Skin epidermis (tissue), 12 donors: ENCODE measurements around the gene TCN2.
"Not testable (repeated sequence)": the region's sequence is repeated elsewhere in the genome, so short reads cannot be mapped to it uniquely, and the experiment has no call there.

Experiments used
- H3K27ac ChIP-seq, 21 experiments: fragments of 200-600 bp; sonication (generic) in 11 of 21; one replicate each; pipeline ENCODE4 v1.5.0; 2020; ENCODE audit warnings: mild to moderate bottlenecking in 3 of 21, inconsistent platforms in 2 of 21, moderate library complexity in 2 of 21
- H3K4me3 ChIP-seq, 7 experiments: fragments of 200-600 bp; sonication (generic) in 2 of 7; one replicate each; pipeline ENCODE4 v1.5.0; 2020; ENCODE audit warnings: inconsistent platforms in 2 of 7, mild to moderate bottlenecking in 2 of 7, moderate library complexity in 1 of 7

TCN2 gene

DNA sequence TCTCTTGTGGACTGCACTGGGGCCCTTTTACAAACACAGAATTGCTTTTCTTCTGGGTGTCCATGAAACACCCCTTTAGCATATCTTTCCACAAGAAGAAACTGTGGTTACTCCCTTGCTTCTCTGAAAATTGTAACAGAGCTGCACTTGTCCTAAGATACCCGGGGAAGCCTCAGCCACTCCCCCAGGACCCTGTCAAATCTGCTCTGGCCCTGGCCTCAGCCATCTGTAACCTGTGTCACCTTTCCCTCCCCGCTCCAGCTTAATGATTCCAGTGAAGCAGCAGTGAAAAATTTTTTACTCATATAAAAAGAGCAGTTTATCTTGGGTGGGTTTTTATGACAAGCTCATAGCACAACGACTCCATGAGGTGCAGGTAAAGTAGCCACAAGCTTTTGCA is 64.1 kb downstream of the TCN2 start:
- H3K4me3 ChIP-seq = no peak overlapping the region

DNA sequence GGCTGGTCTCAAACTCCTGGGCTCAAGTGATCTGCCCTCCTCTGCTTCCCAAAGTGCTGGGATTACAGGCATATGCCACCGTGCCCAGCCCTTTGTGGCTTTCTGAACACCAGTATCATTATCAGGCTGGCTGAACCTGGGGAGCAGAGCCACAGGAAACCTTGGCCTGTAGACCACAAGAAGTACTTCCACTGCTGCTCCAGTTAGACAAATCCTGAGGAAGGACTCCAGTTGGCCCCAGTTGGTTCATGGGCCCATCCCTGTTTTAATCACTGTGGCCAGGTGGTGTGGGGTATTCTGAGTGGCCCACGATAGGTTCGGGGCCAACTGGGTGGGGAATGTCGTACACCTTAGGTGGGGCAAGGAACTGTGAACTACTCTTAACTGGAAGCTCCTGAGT is 66.2 kb downstream of the TCN2 start:
- H3K4me3 ChIP-seq = no peak overlapping the region
- no peak overlapping the region for H3K27ac ChIP-seq

More for the DNA sequence above, 64.1 kb downstream of the TCN2 start:
- H3K27ac ChIP-seq = no peak overlapping the region

DNA sequence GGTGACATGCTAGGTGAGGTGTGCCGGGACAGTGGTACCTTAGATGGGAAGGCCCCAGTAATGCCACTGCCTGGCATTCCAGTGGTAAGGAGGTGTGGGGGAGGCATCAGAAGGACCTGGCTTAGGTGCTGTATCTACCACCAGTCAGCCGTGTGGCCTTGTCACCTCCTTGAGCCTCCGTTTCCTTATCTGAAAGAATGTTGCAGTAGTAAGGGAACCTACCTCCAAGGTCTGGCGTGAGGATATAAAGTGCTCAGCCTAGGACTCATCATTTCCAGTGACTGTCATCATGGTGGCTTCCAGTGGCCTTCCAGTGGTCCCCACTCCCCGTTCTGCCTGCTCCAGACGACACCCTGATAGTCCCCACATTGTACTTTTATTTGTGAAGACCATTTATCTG is 67.5 kb downstream of the TCN2 start:
- Histone ChIP-seq H3K27ac (no peak overlapping the region), H3K4me3 (no peak overlapping the region)

DNA sequence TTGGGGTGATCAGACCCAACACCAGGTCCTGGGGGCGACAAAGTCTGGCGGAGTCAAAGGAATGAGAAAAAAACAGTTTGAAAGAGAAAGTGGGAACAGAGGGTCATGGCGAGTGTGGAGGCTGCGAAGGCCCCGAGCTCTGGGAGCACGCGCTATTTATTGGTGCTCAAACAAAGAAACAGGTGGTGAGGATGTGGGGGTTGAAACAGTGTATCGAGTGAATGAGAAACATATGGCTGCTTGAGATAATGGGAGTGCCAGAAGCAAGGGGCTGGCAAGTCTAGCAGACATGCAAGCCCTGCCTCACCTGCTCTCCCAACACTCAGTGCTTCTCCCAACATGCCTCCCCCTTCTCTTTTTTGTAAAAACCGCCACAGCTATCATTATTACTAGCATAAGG is 68.5 kb downstream of the TCN2 start:
- H3K27ac ChIP-seq = no peak overlapping the region
- H3K4me3 ChIP-seq = no peak overlapping the region

DNA sequence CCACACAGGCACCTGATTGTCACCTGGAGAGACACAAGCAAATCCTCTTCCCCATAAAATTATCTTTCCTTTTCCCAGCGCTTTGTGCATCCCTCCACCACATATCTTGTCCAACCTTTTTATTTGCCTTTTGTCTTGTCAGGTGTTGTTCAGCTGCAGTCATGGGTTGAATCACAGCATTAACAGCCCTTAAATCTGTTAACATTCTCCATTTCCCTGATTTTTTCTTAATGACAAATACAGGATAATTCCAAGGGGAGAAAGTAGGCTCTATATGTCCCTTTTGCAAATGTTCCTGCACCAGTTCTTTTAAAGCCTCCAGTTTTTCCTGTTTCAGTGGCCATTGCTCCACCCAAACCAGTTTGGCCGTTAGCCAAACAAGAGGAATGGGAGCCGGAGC is 69.6 kb downstream of the TCN2 start:
- not testable (repeated sequence) for H3K4me3 ChIP-seq, H3K27ac ChIP-seq
